Subcutaneous abdominal adipose tissue (tissue), 5 donors: ENCODE results near the gene TEX51.

Experiments
- H3K27ac ChIP-seq: one replicate; pipeline ENCODE4 v1.7.0; 2013; ENCODE audit warnings: low read depth, mild to moderate bottlenecking, inconsistent platforms, low read length, moderate library complexity
- H3K27me3 ChIP-seq, 5 donors: one replicate each; pipeline ENCODE4 v1.7.0; 2013; ENCODE audit warnings: low read length in 5 of 5, inconsistent platforms in 1 of 5; ENCODE audit not compliant: control insufficient read depth in 5 of 5, insufficient read depth in 4 of 5
- H3K36me3 ChIP-seq, 5 donors: one replicate each; pipeline ENCODE4 v1.7.0; 2013; ENCODE audit warnings: low read length in 5 of 5; ENCODE audit not compliant: control insufficient read depth in 5 of 5, insufficient read depth in 5 of 5
- H3K4me1 ChIP-seq, 5 donors: one replicate each; pipeline ENCODE4 v1.7.0; 2013; ENCODE audit warnings: low read length in 5 of 5, mild to moderate bottlenecking in 3 of 5, moderate library complexity in 1 of 5; ENCODE audit not compliant: control insufficient read depth in 5 of 5, insufficient read depth in 5 of 5
- H3K4me3 ChIP-seq, 5 donors: one replicate each; pipeline ENCODE4 v1.7.0; 2013; ENCODE audit warnings: low read length in 5 of 5, low read depth in 1 of 5
- H3K9ac ChIP-seq, 5 donors: one replicate each; pipeline ENCODE4 v1.7.0; 2013; ENCODE audit warnings: low read length in 5 of 5, mild to moderate bottlenecking in 4 of 5, moderate library complexity in 3 of 5
- H3K9me3 ChIP-seq, 5 donors: one replicate each; pipeline ENCODE4 v1.7.0; 2013; ENCODE audit warnings: low read length in 5 of 5; ENCODE audit not compliant: control insufficient read depth in 5 of 5
- donor health status: healthy.
- donor health status: healthy.
- donor health status: healthy.
- donor health status: healthy.
- donor health status: healthy.

TEX51 gene

GRCh38 chr2:126876631-126877030, 22.1 kb upstream of the TEX51 start:
- Histone ChIP-seq H3K9ac (no peak overlapping the region), H3K27ac (no peak overlapping the region), H3K4me1 (no peaks in the 10 kb centered on the region), H3K9me3 (peaks cover 0 to 19% (median 13%) of the 10 kb centered on the region in 5 donors), H3K36me3 (no peaks in the 10 kb centered on the region), H3K27me3 (peaks cover 0 to 7% (median 0%) of the 10 kb centered on the region in 5 donors), H3K4me3 (no peak overlapping the region)

- H3K36me3 ChIP-seq: no peaks in the 10 kb centered on the region
Observed at GRCh38 chr2:126877041-126877440, 21.6 kb upstream of the TEX51 start.

GRCh38 chr2:126877861-126878565, 20.7 kb upstream of the TEX51 start:
- peaks cover 0 to 7% (median 0%) of the 10 kb centered on the region in 5 donors for H3K27me3 ChIP-seq
- no peak overlapping the region for H3K27ac ChIP-seq
- H3K9ac ChIP-seq: no peak overlapping the region
- H3K9me3 ChIP-seq: peaks cover 0 to 19% (median 13%) of the 10 kb centered on the region in 5 donors
- H3K36me3 ChIP-seq: no peaks in the 10 kb centered on the region
- H3K4me1 ChIP-seq: no peaks in the 10 kb centered on the region
- H3K4me3 ChIP-seq: no peak overlapping the region

More at GRCh38 chr2:126877041-126877440, 21.6 kb upstream of the TEX51 start:
- H3K27ac ChIP-seq: no peak overlapping the region
- H3K4me1 ChIP-seq: no peaks in the 10 kb centered on the region
- no peak overlapping the region for H3K9ac ChIP-seq
- no peak overlapping the region for H3K4me3 ChIP-seq
- H3K27me3 ChIP-seq: peaks cover 0 to 7% (median 0%) of the 10 kb centered on the region in 5 donors
- H3K9me3 ChIP-seq: peaks cover 0 to 19% (median 13%) of the 10 kb centered on the region in 5 donors

- peaks cover 0 to 19% (median 13%) of the 10 kb centered on the region in 5 donors for H3K9me3 ChIP-seq
- H3K36me3 ChIP-seq: no peaks in the 10 kb centered on the region
- no peaks in the 10 kb centered on the region for H3K4me1 ChIP-seq
- H3K27ac ChIP-seq: no peak overlapping the region
- H3K4me3 ChIP-seq: no peak overlapping the region
- no peak overlapping the region for H3K9ac ChIP-seq
- H3K27me3 ChIP-seq: peaks cover 0 to 7% (median 0%) of the 10 kb centered on the region in 5 donors
Observed at GRCh38 chr2:126878601-126879000, 20.1 kb upstream of the TEX51 start.

- no peak overlapping the region for H3K9ac ChIP-seq
- H3K9me3 ChIP-seq: peaks cover 0 to 19% (median 13%) of the 10 kb centered on the region in 5 donors
- peaks cover 0 to 7% (median 0%) of the 10 kb centered on the region in 5 donors for H3K27me3 ChIP-seq
- no peak overlapping the region for H3K27ac ChIP-seq
- H3K36me3 ChIP-seq: no peaks in the 10 kb centered on the region
- no peak overlapping the region for H3K4me3 ChIP-seq
- no peaks in the 10 kb centered on the region for H3K4me1 ChIP-seq
Observed at GRCh38 chr2:126879348-126880298, 19.1 kb upstream of the TEX51 start.

GRCh38 chr2:126880324-126880723, 18.4 kb upstream of the TEX51 start:
- Histone ChIP-seq H3K36me3 (no peaks in the 10 kb centered on the region), H3K27ac (no peak overlapping the region), H3K4me1 (peaks cover 0 to 1% (median 0%) of the 10 kb centered on the region in 5 donors), H3K9ac (no peak overlapping the region), H3K4me3 (no peak overlapping the region), H3K9me3 (peaks cover 0 to 15% (median 10%) of the 10 kb centered on the region in 5 donors), H3K27me3 (peaks cover 0 to 7% (median 0%) of the 10 kb centered on the region in 5 donors)

GRCh38 chr2:126880817-126881216, 17.9 kb upstream of the TEX51 start:
- Histone ChIP-seq H3K9me3 (peaks cover 0 to 10% (median 6%) of the 10 kb centered on the region in 5 donors), H3K36me3 (no peaks in the 10 kb centered on the region), H3K27ac (no peak overlapping the region), H3K27me3 (peaks cover 0 to 7% (median 0%) of the 10 kb centered on the region in 5 donors), H3K4me3 (peak overlapping the region in 1 of 5 donors; percentile 14), H3K9ac (no peak overlapping the region), H3K4me1 (peaks cover 0 to 6% (median 4%) of the 10 kb centered on the region in 5 donors)

- Histone ChIP-seq H3K36me3 (no peaks in the 10 kb centered on the region), H3K9me3 (peaks cover 0 to 5% (median 4%) of the 10 kb centered on the region in 5 donors), H3K4me1 (peaks cover 0 to 13% (median 12%) of the 10 kb centered on the region in 5 donors), H3K27me3 (peaks cover 0 to 7% (median 0%) of the 10 kb centered on the region in 5 donors), H3K9ac (no peak overlapping the region), H3K4me3 (no peak overlapping the region), H3K27ac (no peak overlapping the region)
Observed at GRCh38 chr2:126881591-126881990, 17.1 kb upstream of the TEX51 start.

- Histone ChIP-seq H3K9me3 (no peaks in the 10 kb centered on the region), H3K36me3 (no peaks in the 10 kb centered on the region), H3K9ac (no peak overlapping the region), H3K4me1 (peaks cover 0 to 18% (median 15%) of the 10 kb centered on the region in 5 donors), H3K4me3 (no peak overlapping the region), H3K27ac (no peak overlapping the region), H3K27me3 (peaks cover 0 to 7% (median 0%) of the 10 kb centered on the region in 5 donors)
Observed at GRCh38 chr2:126882181-126882580, 16.5 kb upstream of the TEX51 start.
